GM19397 (cell line): Measurements from ENCODE around the gene ACKR2.

Source experiments
- ATAC-seq: cut with Tn5 transposase; IDR thresholded peaks from one replicate; pipeline ENCODE4 v1.9.1; 2021; ENCODE audit warnings: mild to moderate bottlenecking, moderate library complexity; ENCODE audit not compliant: unreplicated experiment

ACKR2 gene

GRCh38 chr3:42884324-42884723 lies 75.1 kb downstream of the ACKR2 start:
- ATAC-seq: no peak

GRCh38 chr3:42886294-42886822 lies 77.1 kb downstream of the ACKR2 start:
- no peak for ATAC-seq

GRCh38 chr3:42887084-42887483 lies 77.8 kb downstream of the ACKR2 start:
- no peak for ATAC-seq

- no peak for ATAC-seq
Observed at GRCh38 chr3:42891042-42891441, 81.8 kb downstream of the ACKR2 start.

GRCh38 chr3:42892169-42892568 lies 82.9 kb downstream of the ACKR2 start:
- no peak for ATAC-seq

- no peak for ATAC-seq
Observed at GRCh38 chr3:42892807-42893206, 83.6 kb downstream of the ACKR2 start.

- ATAC-seq: no peak
Observed at GRCh38 chr3:42894698-42895579, 85.7 kb downstream of the ACKR2 start.

GRCh38 chr3:42895580-42895868 lies 86.3 kb downstream of the ACKR2 start:
- no peak for ATAC-seq

- ATAC-seq: no peak
Observed at GRCh38 chr3:42898896-42899675, 89.8 kb downstream of the ACKR2 start.

GRCh38 chr3:42900226-42901072 lies 91.2 kb downstream of the ACKR2 start:
- ATAC-seq: no peak

- ATAC-seq: no peak
Observed at GRCh38 chr3:42901073-42901415, 91.8 kb downstream of the ACKR2 start.

GRCh38 chr3:42902257-42902656 lies 93.0 kb downstream of the ACKR2 start:
- no peak for ATAC-seq

- no peak for ATAC-seq
Observed at GRCh38 chr3:42904076-42904475, 94.8 kb downstream of the ACKR2 start.

- no peak for ATAC-seq
Observed at GRCh38 chr3:42905740-42906069, 96.5 kb downstream of the ACKR2 start.

GRCh38 chr3:42906070-42906847 lies 97.0 kb downstream of the ACKR2 start, which contains the start of gene ZNF662:
Gene ZNF662 (plus strand): TSS chr3:42906142. CDS start chr3:42908115, 1,973 bp downstream.
- no peak for ATAC-seq

- no peak for ATAC-seq
Observed at GRCh38 chr3:42906848-42907183, 97.6 kb downstream of the ACKR2 start.

- ATAC-seq: no peak
Observed at GRCh38 chr3:42908675-42909074, 99.4 kb downstream of the ACKR2 start.

- ATAC-seq: no peak
Observed at GRCh38 chr3:42911551-42911950, 102.3 kb downstream of the ACKR2 start.

GRCh38 chr3:42914771-42915515 lies 105.7 kb downstream of the ACKR2 start:
- ATAC-seq: no peak
